Measurements from ENCODE around the gene CLTCL1. TPM values are rescaled to one million over a fixed set of nuclear protein-coding genes. Genes with fewer than 3 reads are reported as not detected.
"Not testable (repeated sequence)": the region's sequence is repeated elsewhere in the genome, so short reads cannot be mapped to it uniquely, and the experiment has no call there.

The CLTCL1 gene
- total RNA-seq, 4 donors from 2014 or later: 1.0 to 20.5 (median 11.4) TPM

- Histone ChIP-seq H3K9me3 (no peaks in the 10 kb centered on the region), H3K4me1 (no peaks in the 10 kb centered on the region), H3K36me3 (no peaks in the 10 kb centered on the region), H3K4me3 (no peak overlapping the region), H3K27me3 (no peaks in the 10 kb centered on the region), H3K27ac (no peak overlapping the region)
- intact Hi-C loops (cut with DNase I; ENCODE audit: low total_unique reads): no loop called here
- DNase-seq: no peak
- TF ChIP-seq CTCF (IDR thresholded peaks at IDR 0.05) (no peak), POLR2A (IDR thresholded peaks at IDR 0.05) (no peak)
Measured at GRCh38 chr22:19206287-19206686, 85.2 kb downstream of the CLTCL1 start.

GRCh38 chr22:19204640-19205039 lies 86.9 kb downstream of the CLTCL1 start:
- H3K27ac ChIP-seq: no peak overlapping the region
- no peaks in the 10 kb centered on the region for H3K27me3 ChIP-seq
- no peak for DNase-seq
- H3K4me1 ChIP-seq: no peaks in the 10 kb centered on the region
- TF ChIP-seq CTCF (IDR thresholded peaks at IDR 0.05) (no peak), POLR2A (IDR thresholded peaks at IDR 0.05) (no peak)
- intact Hi-C loops (cut with DNase I; ENCODE audit: low total_unique reads): no loop called here
- H3K4me3 ChIP-seq: no peak overlapping the region
- no peaks in the 10 kb centered on the region for H3K9me3 ChIP-seq
- no peaks in the 10 kb centered on the region for H3K36me3 ChIP-seq

- no peak overlapping the region for H3K27ac ChIP-seq
- H3K27me3 ChIP-seq: no peaks in the 10 kb centered on the region
- H3K36me3 ChIP-seq: no peaks in the 10 kb centered on the region
- H3K9me3 ChIP-seq: no peaks in the 10 kb centered on the region
- H3K4me1 ChIP-seq: no peaks in the 10 kb centered on the region
- DNase-seq: no peak
- no peak overlapping the region for H3K4me3 ChIP-seq
- intact Hi-C loops (cut with DNase I; ENCODE audit: low total_unique reads): no loop called here
- TF ChIP-seq CTCF (IDR thresholded peaks at IDR 0.05) (no peak), POLR2A (IDR thresholded peaks at IDR 0.05) (no peak)
Measured at GRCh38 chr22:19203834-19204233, 87.7 kb downstream of the CLTCL1 start.

- intact Hi-C loops (cut with DNase I; ENCODE audit: low total_unique reads); H3K36me3 ChIP-seq; H3K4me1 ChIP-seq; DNase-seq; H3K27ac ChIP-seq; H3K9me3 ChIP-seq; H3K27me3 ChIP-seq; H3K4me3 ChIP-seq: not testable (repeated sequence)
Measured at GRCh38 chr22:19202799-19203186, 88.7 kb downstream of the CLTCL1 start.

- no peak overlapping the region for H3K27ac ChIP-seq
- H3K36me3 ChIP-seq: no peaks in the 10 kb centered on the region
- intact Hi-C loops (cut with DNase I; ENCODE audit: low total_unique reads): no loop called here
- no peak for TF ChIP-seq POLR2A (IDR thresholded peaks at IDR 0.05)
- no peak for TF ChIP-seq CTCF (IDR thresholded peaks at IDR 0.05)
- H3K4me3 ChIP-seq: no peak overlapping the region
- H3K27me3 ChIP-seq: no peaks in the 10 kb centered on the region
- H3K4me1 ChIP-seq: no peaks in the 10 kb centered on the region
- DNase-seq: no peak
- H3K9me3 ChIP-seq: no peaks in the 10 kb centered on the region
Measured at GRCh38 chr22:19201869-19202798, 89.4 kb downstream of the CLTCL1 start.
